Gastroesophageal sphincter (tissue), 4 donors: Measurements from ENCODE around the gene AMPD1. TPM values are rescaled to one million over a fixed set of nuclear protein-coding genes. Genes with fewer than 3 reads are reported as not detected.
A peak's percentile ranks its signal among the peaks of the same experiment; 100 is the strongest.

Experiments
- ATAC-seq: fragments of 150-250 bp; one replicate; pipeline ENCODE4 v1.9.1; 2016; ENCODE audit warnings: mild to moderate bottlenecking, moderate library complexity
- H3K27ac ChIP-seq, 4 donors: fragments of 200-600 bp; sonication (generic) in 3 of 4; 1 replicate in 3 of 4; 2 replicates in 1 of 4; pipeline ENCODE4 v1.5.1; 2016 to 2019
- H3K27me3 ChIP-seq: fragments of 200-600 bp; sonication (generic); one replicate; pipeline ENCODE4 v1.5.1; 2019
- H3K36me3 ChIP-seq, 2 donors: fragments of 200-600 bp; sonication (generic); one replicate each; pipeline ENCODE4 v1.5.1; 2019; ENCODE audit warnings: control low read depth in 1 of 2
- H3K4me1 ChIP-seq, 3 donors: fragments of 200-600 bp; sonication (generic); 1 replicate in 2 of 3; 2 replicates in 1 of 3; pipeline ENCODE4 v1.5.1; 2016 to 2019; ENCODE audit warnings: control low read depth in 2 of 3
- H3K4me3 ChIP-seq, 2 donors: fragments of 200-600 bp; sonication (generic); one replicate each; pipeline ENCODE4 v1.5.1; 2019; ENCODE audit warnings: mild to moderate bottlenecking in 1 of 2, moderate library complexity in 1 of 2
- H3K9me3 ChIP-seq, 3 donors: fragments of 200-600 bp; sonication (generic); one replicate each; pipeline ENCODE4 v1.5.1; 2017 to 2019; ENCODE audit warnings: control low read depth in 2 of 3
- CTCF ChIP-seq, 4 experiments: fragments of 200-600 bp in 2 of 4; fragments of 450-650 bp in 2 of 4; sonication (generic) in 1 of 4; IDR thresholded peaks; one replicate each; pipeline ENCODE4 v1.5.1; 2017 to 2019; ENCODE audit warnings: antibody characterized with exemption in 4 of 4, mild to moderate bottlenecking in 2 of 4, moderate library complexity in 2 of 4
- EP300 ChIP-seq: sonication (generic); formaldehyde crosslinking; IDR thresholded peaks from one replicate; pipeline ENCODE4 v1.6.1; 2017; ENCODE audit warnings: antibody characterized with exemption, mild to moderate bottlenecking
- POLR2A ChIP-seq, 2 donors: fragments of 450-650 bp; IDR thresholded peaks; one replicate each; pipeline ENCODE4 v1.6.1; 2017; ENCODE audit warnings: antibody characterized with exemption in 2 of 2, mild to moderate bottlenecking in 2 of 2, moderate library complexity in 1 of 2
- POLR2AphosphoS5 ChIP-seq: sonication (generic); formaldehyde crosslinking; IDR thresholded peaks from one replicate; pipeline ENCODE4 v1.6.1; 2017; ENCODE audit warnings: antibody characterized with exemption
- WGBS, 2 donors: methylation state at CpG; one replicate each; pipeline ENCODE4 v1.1.5; 2018; ENCODE audit warnings: low coverage in 1 of 2; 5-methylcytosine and 5-hydroxymethylcytosine counted together
- total RNA-seq, 4 donors: library from RNA; depleted of rRNA; stranded (reverse); fragments of >200 nt; gene quantifications; one replicate each; pipeline ENCODE4 v1.1.0, GENCODE V29; 2016

AMPD1 gene
- total RNA-seq, 4 donors from 2014 or later = not detected

DNA sequence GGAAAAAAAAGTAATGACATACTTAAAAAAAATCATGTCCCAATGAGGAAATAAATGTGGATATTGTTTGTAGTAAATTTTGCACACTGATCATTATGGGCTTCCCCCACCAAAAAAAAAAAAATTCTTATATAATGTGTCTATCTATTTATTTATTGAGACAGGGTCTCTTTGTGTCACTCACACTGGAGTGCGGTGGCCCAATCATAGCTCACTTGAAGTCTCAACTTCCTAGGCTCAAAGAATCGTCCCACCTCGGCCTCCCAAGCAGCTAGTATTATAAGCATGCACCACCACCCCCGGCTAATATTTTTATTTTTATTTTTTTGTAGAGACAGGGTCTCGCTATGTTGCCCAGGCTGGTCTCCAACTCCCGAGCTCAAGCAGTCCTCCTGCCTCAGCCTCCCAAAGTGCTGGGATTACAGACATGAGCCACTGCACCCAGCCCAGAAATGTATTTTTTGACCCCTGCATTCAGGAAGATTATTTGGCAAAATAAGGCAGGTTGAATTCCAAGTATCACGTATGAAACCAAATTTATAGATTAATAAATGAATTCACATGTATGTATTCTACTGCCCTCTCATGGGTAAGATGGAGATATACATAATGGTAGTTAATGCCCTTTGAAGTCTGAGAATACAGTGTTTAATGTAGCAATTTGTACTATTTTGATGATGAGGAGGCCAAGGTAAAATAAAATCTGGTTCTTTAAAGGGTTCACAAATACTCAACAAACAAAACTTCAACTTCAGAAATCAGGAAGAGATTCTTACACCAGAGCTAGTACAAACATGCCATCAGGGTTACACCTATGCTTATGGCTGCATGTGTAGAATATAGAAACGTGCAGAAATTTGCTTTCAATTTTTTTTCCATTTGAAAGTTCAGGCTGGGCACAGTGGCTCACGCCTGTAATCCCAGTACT, 24.1 kb downstream of the AMPD1 start:
- H3K27ac ChIP-seq = no peak overlapping the region
- WGBS, 2 donors = 47 to 63% methylated on average over 6 to 9 of the region's 9 CpGs
- no peak overlapping the region for H3K4me3 ChIP-seq

GRCh38 chr1:114670083-114671010, 25.0 kb downstream of the AMPD1 start:
- peak overlapping the region in 3 of 4 donors; percentile 80 to 82 (median 80) for H3K27ac ChIP-seq
- peak; percentile 99 for ATAC-seq
- TF ChIP-seq CTCF (IDR thresholded peaks at IDR 0.05) = peak in 3 of 4 experiments; percentile 22 to 48 (median 42)
- TF ChIP-seq EP300 = no peak
- TF ChIP-seq POLR2AphosphoS5 = peak; percentile 44
- peak in 1 of 2 donors; percentile 13 for TF ChIP-seq POLR2A (IDR thresholded peaks at IDR 0.05)
- no peaks in the 10 kb centered on the region for H3K9me3 ChIP-seq
- 0 to 5% methylated on average over 1 to 5 of the region's 45 CpGs for WGBS, 2 donors
- H3K36me3 ChIP-seq = no peaks in the 10 kb centered on the region
- H3K4me1 ChIP-seq = peaks cover 2 to 18% (median 6%) of the 10 kb centered on the region in 3 donors
- no peaks in the 10 kb centered on the region for H3K27me3 ChIP-seq
- peak overlapping the region; percentile 81 to 83 for H3K4me3 ChIP-seq

More for the DNA sequence above, 24.1 kb downstream of the AMPD1 start:
- ATAC-seq = no peak
- TF ChIP-seq EP300 = no peak
- TF ChIP-seq POLR2A (IDR thresholded peaks at IDR 0.05) = no peak
- TF ChIP-seq CTCF (IDR thresholded peaks at IDR 0.05) = no peak
- no peak for TF ChIP-seq POLR2AphosphoS5
- Histone ChIP-seq H3K36me3 (no peaks in the 10 kb centered on the region), H3K9me3 (no peaks in the 10 kb centered on the region), H3K27me3 (no peaks in the 10 kb centered on the region), H3K4me1 (peaks cover 2 to 18% (median 6%) of the 10 kb centered on the region in 3 donors)

DNA sequence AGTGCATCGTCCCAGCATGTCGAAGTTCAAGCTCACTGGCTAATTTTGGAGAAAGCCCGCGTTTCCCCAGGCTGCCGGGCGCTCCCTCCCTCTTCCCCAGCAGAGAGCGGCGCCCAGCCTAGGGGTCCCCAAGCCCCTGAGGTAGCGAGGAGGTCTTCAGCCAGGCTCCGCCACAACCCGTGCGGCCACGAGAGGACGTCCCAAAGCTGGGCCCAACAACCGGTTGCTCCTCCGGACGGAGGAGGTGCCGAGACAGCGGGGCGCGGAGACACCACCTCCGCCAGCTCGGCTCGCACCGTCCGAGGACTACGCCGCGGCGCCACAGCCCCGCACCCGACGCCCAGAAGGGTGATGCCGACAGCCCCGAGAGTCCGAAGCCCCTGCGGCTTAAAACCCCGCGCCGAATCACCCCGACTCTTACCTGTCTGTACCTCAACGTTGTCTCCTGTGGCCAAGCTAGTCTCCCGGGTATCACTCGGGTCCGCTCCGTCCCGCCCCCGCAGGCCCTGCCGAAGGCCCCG, 25.7 kb downstream of the AMPD1 start, which contains the start of gene DENND2C:
DENND2C (minus strand) TSS at position 488 of the 521 bp plus-strand sequence. CDS start 44,065 bp downstream, outside the sequence.
- TF ChIP-seq POLR2AphosphoS5 (no peak), EP300 (no peak), CTCF (IDR thresholded peaks at IDR 0.05) (no peak), POLR2A (IDR thresholded peaks at IDR 0.05) (no peak)

GRCh38 chr1:114668784-114669561, 26.4 kb downstream of the AMPD1 start:
- Histone ChIP-seq H3K27me3 (no peaks in the 10 kb centered on the region), H3K4me3 (peak overlapping the region; percentile 81 to 83), H3K9me3 (no peaks in the 10 kb centered on the region), H3K27ac (peak overlapping the region in 3 of 4 donors; percentile 80 to 82 (median 80)), H3K4me1 (peaks cover 2 to 18% (median 6%) of the 10 kb centered on the region in 3 donors), H3K36me3 (no peaks in the 10 kb centered on the region)
- no peak for ATAC-seq
- TF ChIP-seq CTCF (IDR thresholded peaks at IDR 0.05) = no peak
- 39 to 41% methylated on average over 12 to 13 of the region's 13 CpGs for WGBS, 2 donors

More for the DNA sequence above, 25.7 kb downstream of the AMPD1 start, which contains the start of gene DENND2C:
- 0 to 2% methylated on average over 14 to 15 of the region's 50 CpGs for WGBS, 2 donors
- no peaks in the 10 kb centered on the region for H3K9me3 ChIP-seq
- H3K4me3 ChIP-seq = peak within 1 kb of the TSS; percentile 81 to 83
- no peaks in the 10 kb centered on the region for H3K27me3 ChIP-seq
- H3K27ac ChIP-seq = peak within 1 kb of the TSS in 3 of 4 donors; percentile 80 to 82 (median 80)
- peaks cover 2 to 18% (median 6%) of the 10 kb centered on the region in 3 donors for H3K4me1 ChIP-seq
- peak; percentile 77 for ATAC-seq
- no peaks in the 10 kb centered on the region for H3K36me3 ChIP-seq
